ENCODE data around the gene RARB.

Gene RARB

GRCh38 chr3:25540273-25540672 lies 112.2 kb downstream of the RARB start:
- Histone ChIP-seq H3K27ac (ENCODE audit: low read depth, low read length) (no peak overlapping the region), H3K79me2 (ENCODE audit: control insufficient read depth, insufficient read depth, low read length) (no peaks in the 10 kb centered on the region), H3K4me3 (ENCODE audit: low read length) (no peak overlapping the region), H2BK15ac (replicated peaks; ENCODE audit: low read depth) (no peak overlapping the region), H3K36me3 (ENCODE audit: control insufficient read depth, insufficient read depth, low read length) (no peaks in the 10 kb centered on the region), H3K56ac (ENCODE audit: low read length) (no peak overlapping the region), H3K18ac (ENCODE audit: low read length) (peak overlapping the region; percentile 39), H3K4me1 (ENCODE audit: control insufficient read depth, low read depth, low read length) (no peaks in the 10 kb centered on the region), H2BK5ac (ENCODE audit: low read length) (no peak overlapping the region), H4K5ac (ENCODE audit: low read length) (no peak overlapping the region), H3K23ac (ENCODE audit: low read length) (no peak overlapping the region), H3K4ac (ENCODE audit: low read depth, low read length) (no peak overlapping the region), H3K27me3 (ENCODE audit: insufficient read depth, low read length, poor library complexity) (no peaks in the 10 kb centered on the region), H2BK120ac (ENCODE audit: low read depth, low read length) (no peak overlapping the region), H2AK5ac (ENCODE audit: low read length) (no peak overlapping the region), H3K79me1 (ENCODE audit: low read length) (no peaks in the 10 kb centered on the region), H3K9ac (ENCODE audit: low read length) (no peak overlapping the region), H4K8ac (ENCODE audit: low read depth, low read length) (no peak overlapping the region), H3K4me2 (ENCODE audit: low read length) (no peak overlapping the region)
- DNase-seq, result peak; percentile 95
- WGBS (ENCODE audit: extremely low coverage, insufficient coverage, low lambda C conversion rate), result no CpG with 5 or more reads among the region's 5 CpGs

GRCh38 chr3:25542492-25543039 lies 114.5 kb downstream of the RARB start:
- no peaks in the 10 kb centered on the region for H3K27me3 ChIP-seq (ENCODE audit: insufficient read depth, low read length, poor library complexity)
- no peak overlapping the region for H3K4me3 ChIP-seq (ENCODE audit: low read length)
- WGBS (ENCODE audit: extremely low coverage, insufficient coverage, low lambda C conversion rate), result no CpG with 5 or more reads among the region's 1 CpG

GRCh38 chr3:25547103-25547502 lies 119.0 kb downstream of the RARB start:
- Histone ChIP-seq H3K4me3 (ENCODE audit: low read length) (no peak overlapping the region), H3K36me3 (ENCODE audit: control insufficient read depth, insufficient read depth, low read length) (no peaks in the 10 kb centered on the region), H2BK15ac (replicated peaks; ENCODE audit: low read depth) (no peak overlapping the region), H3K18ac (ENCODE audit: low read length) (no peak overlapping the region), H3K79me2 (ENCODE audit: control insufficient read depth, insufficient read depth, low read length) (no peaks in the 10 kb centered on the region), H4K5ac (ENCODE audit: low read length) (no peak overlapping the region), H2BK5ac (ENCODE audit: low read length) (no peak overlapping the region), H3K4ac (ENCODE audit: low read depth, low read length) (no peak overlapping the region), H3K56ac (ENCODE audit: low read length) (no peak overlapping the region), H3K4me1 (ENCODE audit: control insufficient read depth, low read depth, low read length) (no peaks in the 10 kb centered on the region), H2AK5ac (ENCODE audit: low read length) (no peak overlapping the region), H4K8ac (ENCODE audit: low read depth, low read length) (no peak overlapping the region), H3K27ac (ENCODE audit: low read depth, low read length) (no peak overlapping the region), H3K4me2 (ENCODE audit: low read length) (no peak overlapping the region), H2BK120ac (ENCODE audit: low read depth, low read length) (no peak overlapping the region), H3K23ac (ENCODE audit: low read length) (no peak overlapping the region), H3K27me3 (ENCODE audit: insufficient read depth, low read length, poor library complexity) (no peaks in the 10 kb centered on the region), H3K79me1 (ENCODE audit: low read length) (no peaks in the 10 kb centered on the region), H3K9ac (ENCODE audit: low read length) (no peak overlapping the region)
- WGBS (ENCODE audit: extremely low coverage, insufficient coverage, low lambda C conversion rate), result no CpG with 5 or more reads among the region's 1 CpG
- no peak for DNase-seq

More at GRCh38 chr3:25542492-25543039, 114.5 kb downstream of the RARB start:
- Histone ChIP-seq H2BK5ac (ENCODE audit: low read length) (no peak overlapping the region), H3K4ac (ENCODE audit: low read depth, low read length) (no peak overlapping the region), H3K36me3 (ENCODE audit: control insufficient read depth, insufficient read depth, low read length) (no peaks in the 10 kb centered on the region), H3K23ac (ENCODE audit: low read length) (no peak overlapping the region), H3K79me1 (ENCODE audit: low read length) (no peaks in the 10 kb centered on the region), H3K18ac (ENCODE audit: low read length) (no peak overlapping the region), H2AK5ac (ENCODE audit: low read length) (no peak overlapping the region), H2BK15ac (replicated peaks; ENCODE audit: low read depth) (no peak overlapping the region), H3K27ac (ENCODE audit: low read depth, low read length) (no peak overlapping the region), H4K8ac (ENCODE audit: low read depth, low read length) (no peak overlapping the region), H3K56ac (ENCODE audit: low read length) (no peak overlapping the region), H3K9ac (ENCODE audit: low read length) (no peak overlapping the region), H2BK120ac (ENCODE audit: low read depth, low read length) (no peak overlapping the region), H3K4me1 (ENCODE audit: control insufficient read depth, low read depth, low read length) (no peaks in the 10 kb centered on the region), H3K4me2 (ENCODE audit: low read length) (no peak overlapping the region), H3K79me2 (ENCODE audit: control insufficient read depth, insufficient read depth, low read length) (no peaks in the 10 kb centered on the region), H4K5ac (ENCODE audit: low read length) (no peak overlapping the region)
- no peak for DNase-seq

- no peak overlapping the region for H3K9ac ChIP-seq (ENCODE audit: low read length)
- no peak overlapping the region for H3K18ac ChIP-seq (ENCODE audit: low read length)
- no peak overlapping the region for H4K8ac ChIP-seq (ENCODE audit: low read depth, low read length)
- no peak overlapping the region for H3K4me3 ChIP-seq (ENCODE audit: low read length)
- no peak overlapping the region for H2BK120ac ChIP-seq (ENCODE audit: low read depth, low read length)
- no peak overlapping the region for H3K27ac ChIP-seq (ENCODE audit: low read depth, low read length)
- no peaks in the 10 kb centered on the region for H3K79me2 ChIP-seq (ENCODE audit: control insufficient read depth, insufficient read depth, low read length)
- no peak overlapping the region for H3K4me2 ChIP-seq (ENCODE audit: low read length)
- WGBS (ENCODE audit: extremely low coverage, insufficient coverage, low lambda C conversion rate), result no CpG with 5 or more reads among the region's 1 CpG
- no peak overlapping the region for H2AK5ac ChIP-seq (ENCODE audit: low read length)
- H3K79me1 ChIP-seq (ENCODE audit: low read length), result no peaks in the 10 kb centered on the region
- no peak overlapping the region for H4K5ac ChIP-seq (ENCODE audit: low read length)
- H2BK15ac ChIP-seq (replicated peaks; ENCODE audit: low read depth), result no peak overlapping the region
- no peaks in the 10 kb centered on the region for H3K36me3 ChIP-seq (ENCODE audit: control insufficient read depth, insufficient read depth, low read length)
- no peak overlapping the region for H3K4ac ChIP-seq (ENCODE audit: low read depth, low read length)
- no peaks in the 10 kb centered on the region for H3K27me3 ChIP-seq (ENCODE audit: insufficient read depth, low read length, poor library complexity)
- H3K23ac ChIP-seq (ENCODE audit: low read length), result no peak overlapping the region
- H3K4me1 ChIP-seq (ENCODE audit: control insufficient read depth, low read depth, low read length), result no peaks in the 10 kb centered on the region
- no peak overlapping the region for H3K56ac ChIP-seq (ENCODE audit: low read length)
- DNase-seq, result no peak
- H2BK5ac ChIP-seq (ENCODE audit: low read length), result no peak overlapping the region
Measured at GRCh38 chr3:25547943-25548674, 120.0 kb downstream of the RARB start.

- Histone ChIP-seq H3K23ac (ENCODE audit: low read length) (no peak overlapping the region), H2BK5ac (ENCODE audit: low read length) (no peak overlapping the region), H4K5ac (ENCODE audit: low read length) (no peak overlapping the region), H4K8ac (ENCODE audit: low read depth, low read length) (no peak overlapping the region), H3K9ac (ENCODE audit: low read length) (no peak overlapping the region), H2AK5ac (ENCODE audit: low read length) (no peak overlapping the region), H3K18ac (ENCODE audit: low read length) (no peak overlapping the region), H3K79me2 (ENCODE audit: control insufficient read depth, insufficient read depth, low read length) (no peaks in the 10 kb centered on the region), H3K27me3 (ENCODE audit: insufficient read depth, low read length, poor library complexity) (no peaks in the 10 kb centered on the region), H3K4me3 (ENCODE audit: low read length) (no peak overlapping the region), H3K79me1 (ENCODE audit: low read length) (no peaks in the 10 kb centered on the region), H3K27ac (ENCODE audit: low read depth, low read length) (no peak overlapping the region), H2BK15ac (replicated peaks; ENCODE audit: low read depth) (no peak overlapping the region), H3K56ac (ENCODE audit: low read length) (no peak overlapping the region), H3K4me2 (ENCODE audit: low read length) (no peak overlapping the region), H3K4ac (ENCODE audit: low read depth, low read length) (no peak overlapping the region), H3K4me1 (ENCODE audit: control insufficient read depth, low read depth, low read length) (no peaks in the 10 kb centered on the region), H3K36me3 (ENCODE audit: control insufficient read depth, insufficient read depth, low read length) (no peaks in the 10 kb centered on the region), H2BK120ac (ENCODE audit: low read depth, low read length) (no peak overlapping the region)
- no peak for DNase-seq
- WGBS (ENCODE audit: extremely low coverage, insufficient coverage, low lambda C conversion rate), result no CpG with 5 or more reads among the region's 2 CpGs
Measured at GRCh38 chr3:25548836-25549235, 120.8 kb downstream of the RARB start.

GRCh38 chr3:25552251-25552650 lies 124.2 kb downstream of the RARB start:
- H3K79me1 ChIP-seq (ENCODE audit: low read length), result no peaks in the 10 kb centered on the region
- DNase-seq, result no peak

More at GRCh38 chr3:25552251-25552650, 124.2 kb downstream of the RARB start:
- Histone ChIP-seq H2BK120ac (ENCODE audit: low read depth, low read length) (no peak overlapping the region), H4K8ac (ENCODE audit: low read depth, low read length) (no peak overlapping the region), H3K56ac (ENCODE audit: low read length) (no peak overlapping the region), H3K27me3 (ENCODE audit: insufficient read depth, low read length, poor library complexity) (no peaks in the 10 kb centered on the region), H2BK5ac (ENCODE audit: low read length) (no peak overlapping the region), H3K4me1 (ENCODE audit: control insufficient read depth, low read depth, low read length) (no peaks in the 10 kb centered on the region), H3K4me3 (ENCODE audit: low read length) (no peak overlapping the region), H3K79me2 (ENCODE audit: control insufficient read depth, insufficient read depth, low read length) (no peaks in the 10 kb centered on the region), H3K4ac (ENCODE audit: low read depth, low read length) (no peak overlapping the region), H3K18ac (ENCODE audit: low read length) (no peak overlapping the region), H2BK15ac (replicated peaks; ENCODE audit: low read depth) (no peak overlapping the region), H3K23ac (ENCODE audit: low read length) (no peak overlapping the region), H2AK5ac (ENCODE audit: low read length) (no peak overlapping the region), H3K4me2 (ENCODE audit: low read length) (no peak overlapping the region), H3K27ac (ENCODE audit: low read depth, low read length) (no peak overlapping the region), H4K5ac (ENCODE audit: low read length) (no peak overlapping the region), H3K36me3 (ENCODE audit: control insufficient read depth, insufficient read depth, low read length) (no peaks in the 10 kb centered on the region), H3K9ac (ENCODE audit: low read length) (no peak overlapping the region)
- WGBS (ENCODE audit: extremely low coverage, insufficient coverage, low lambda C conversion rate), result no CpG with 5 or more reads among the region's 3 CpGs
